ENCODE results near the gene RCAN2.

The RCAN2 gene

GRCh38 chr6:46491201-46491627 lies at the start of gene RCAN2:
TSS of gene RCAN2 (minus strand) at chr6:46491449.
- DNase-seq (ENCODE audit: low spot score): peak; percentile 87
- no peak for FAIRE-seq

GRCh38 chr6:46539866-46540265 lies 48.6 kb upstream of the RCAN2 start:
- no peak for FAIRE-seq
- no peak for DNase-seq (ENCODE audit: low spot score)

GRCh38 chr6:46538800-46539480 lies 47.7 kb upstream of the RCAN2 start:
- no peak for DNase-seq (ENCODE audit: low spot score)
- no peak for FAIRE-seq

GRCh38 chr6:46530896-46531295 lies 39.6 kb upstream of the RCAN2 start:
- DNase-seq (ENCODE audit: low spot score) (no peak), FAIRE-seq (no peak)

DNA sequence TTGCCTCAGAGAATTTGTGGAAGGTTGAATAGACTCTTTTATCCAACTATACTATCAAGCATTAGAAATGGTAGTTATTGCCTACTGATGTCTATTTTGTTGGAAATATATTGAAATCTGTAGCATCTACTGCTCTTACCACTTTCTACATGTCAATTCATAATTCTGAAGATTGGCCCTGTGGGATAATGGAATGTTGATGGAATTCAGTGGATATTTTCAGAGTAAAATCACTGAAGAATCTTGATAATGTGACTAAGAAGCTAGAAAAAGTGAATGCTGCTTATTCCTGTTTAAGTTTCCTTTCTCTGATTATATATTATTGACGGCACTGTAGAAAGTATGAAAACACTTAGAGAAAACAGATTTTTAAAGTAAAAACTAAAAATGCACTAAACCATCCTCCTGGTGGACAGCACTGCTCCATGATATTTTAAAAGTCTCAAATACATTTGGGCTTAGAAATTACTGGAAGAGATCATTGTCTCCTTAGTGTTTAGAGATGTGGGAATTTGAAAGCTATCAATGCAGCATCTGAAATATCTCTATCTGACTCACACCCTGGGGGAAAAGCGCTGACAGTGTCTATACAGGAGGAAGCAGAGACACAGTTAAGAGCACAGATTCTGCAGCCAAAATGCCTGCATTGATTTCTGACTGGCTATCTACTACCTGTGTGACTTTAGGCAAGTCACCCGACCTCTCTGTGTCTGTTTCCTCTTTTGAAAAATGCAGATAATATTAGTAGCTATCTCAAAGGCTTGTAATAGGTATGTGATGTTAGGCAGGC lies 37.9 kb upstream of the RCAN2 start:
- DNase-seq (ENCODE audit: low spot score) (no peak), FAIRE-seq (no peak)

DNA sequence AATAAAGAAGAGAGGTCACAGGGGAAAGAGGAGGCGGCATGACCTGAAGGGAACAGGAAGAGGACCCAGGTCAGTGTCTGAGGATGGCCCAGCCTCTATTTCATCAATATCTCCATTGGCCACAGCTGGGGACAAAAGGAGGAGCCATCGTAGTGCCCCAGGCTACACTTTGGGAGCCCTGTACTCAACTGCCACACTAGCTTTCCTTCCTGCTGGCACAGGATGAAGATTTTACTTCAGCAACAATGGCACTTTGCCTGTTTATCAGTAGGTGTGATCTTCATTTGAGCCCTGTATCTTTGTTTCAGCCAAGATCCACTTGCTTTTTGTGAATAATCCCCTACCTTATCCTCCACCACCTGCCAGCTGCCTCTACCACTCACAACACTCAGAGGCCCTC lies 35.4 kb upstream of the RCAN2 start:
- no peak for FAIRE-seq
- DNase-seq (ENCODE audit: low spot score): no peak

DNA sequence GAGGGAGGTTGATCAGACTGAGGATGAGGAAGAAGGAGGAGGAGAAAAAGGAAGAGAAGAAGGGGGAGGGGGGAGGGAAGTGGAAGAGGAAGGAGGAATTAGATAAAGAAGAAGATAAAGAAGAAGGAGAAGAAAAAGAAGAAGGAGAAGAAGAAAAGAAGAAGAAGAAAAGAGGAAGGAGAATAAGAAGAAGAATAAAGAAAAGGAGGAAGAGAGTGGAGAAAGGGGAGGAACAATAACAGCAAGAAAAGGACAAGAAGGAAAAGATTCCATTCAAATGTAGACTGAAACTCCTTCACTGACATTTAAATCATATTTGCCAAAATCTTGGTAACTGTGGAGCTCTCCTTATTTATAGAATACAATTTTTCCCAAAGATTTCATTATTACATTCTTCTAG lies 34.3 kb upstream of the RCAN2 start:
- FAIRE-seq (no peak), DNase-seq (ENCODE audit: low spot score) (no peak)

DNA sequence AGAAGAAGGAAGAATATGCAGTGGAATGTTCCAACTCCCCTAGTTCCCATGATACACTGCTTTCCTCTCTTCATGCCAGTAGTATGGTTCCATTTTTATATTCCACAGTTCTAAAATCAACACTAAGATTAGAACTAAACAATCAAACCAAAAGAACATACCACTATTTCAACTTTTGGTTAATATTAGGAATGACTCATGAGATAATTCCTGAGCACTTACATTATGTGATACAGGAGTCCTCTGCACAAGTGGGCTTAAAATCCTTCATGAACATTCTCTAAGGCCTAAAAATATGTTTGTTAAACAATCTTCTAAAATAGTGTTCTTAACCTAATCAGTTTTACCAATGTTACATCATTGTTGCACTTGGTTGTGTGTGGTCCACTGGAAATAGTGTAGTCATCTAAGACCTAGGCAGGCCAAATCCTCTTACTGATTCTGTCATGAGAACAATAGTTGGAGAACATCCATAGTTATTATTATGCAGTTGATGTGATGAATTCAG lies 30.3 kb upstream of the RCAN2 start:
- FAIRE-seq (no peak), DNase-seq (ENCODE audit: low spot score) (no peak)

GRCh38 chr6:46517202-46517601 lies 26.0 kb upstream of the RCAN2 start:
- no peak for DNase-seq (ENCODE audit: low spot score)
- FAIRE-seq: no peak

- DNase-seq (ENCODE audit: low spot score) (no peak), FAIRE-seq (no peak)
These were observed 22.3 kb upstream of the RCAN2 start for GRCh38 chr6:46513533-46513932.

DNA sequence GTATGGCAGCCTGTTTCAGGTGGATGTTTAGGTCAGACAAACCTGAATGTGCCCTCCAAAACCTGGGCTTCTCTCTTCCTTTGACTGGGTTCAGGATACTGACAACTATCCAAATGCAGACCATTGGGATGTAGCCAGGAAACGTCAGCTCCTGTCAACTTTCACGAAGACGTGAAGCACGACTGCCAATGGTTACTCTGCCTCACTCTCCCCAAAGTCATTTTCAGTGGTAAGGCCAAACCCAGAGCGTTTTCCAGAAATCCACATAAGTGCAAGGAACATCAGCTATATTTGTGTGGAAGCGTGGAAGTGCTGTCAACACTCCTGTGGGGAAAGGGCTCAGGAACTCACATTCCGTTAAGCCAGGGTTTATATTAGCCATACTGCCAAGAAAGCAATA lies 20.1 kb upstream of the RCAN2 start:
- FAIRE-seq (no peak), DNase-seq (ENCODE audit: low spot score) (no peak)

DNA sequence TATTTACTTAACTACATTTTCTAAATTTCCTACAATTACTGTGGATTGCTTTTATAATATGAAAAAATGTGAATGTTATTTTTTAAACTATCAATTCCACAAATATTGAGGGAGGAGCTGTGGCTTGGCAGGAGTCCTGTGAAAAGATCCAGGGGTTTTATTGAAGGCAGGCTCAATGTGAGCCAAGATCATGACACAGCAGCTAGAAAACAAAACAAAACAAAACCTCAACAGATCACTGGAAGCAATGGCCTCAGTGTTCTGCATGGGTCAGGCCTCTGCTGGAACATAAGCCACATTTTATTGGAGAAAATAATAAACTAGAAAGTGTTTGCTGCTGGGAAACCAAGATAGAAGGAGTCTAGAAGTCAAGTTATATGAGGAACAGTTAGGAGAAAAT lies 19.4 kb upstream of the RCAN2 start:
- DNase-seq (ENCODE audit: low spot score): no peak
- no peak for FAIRE-seq

DNA sequence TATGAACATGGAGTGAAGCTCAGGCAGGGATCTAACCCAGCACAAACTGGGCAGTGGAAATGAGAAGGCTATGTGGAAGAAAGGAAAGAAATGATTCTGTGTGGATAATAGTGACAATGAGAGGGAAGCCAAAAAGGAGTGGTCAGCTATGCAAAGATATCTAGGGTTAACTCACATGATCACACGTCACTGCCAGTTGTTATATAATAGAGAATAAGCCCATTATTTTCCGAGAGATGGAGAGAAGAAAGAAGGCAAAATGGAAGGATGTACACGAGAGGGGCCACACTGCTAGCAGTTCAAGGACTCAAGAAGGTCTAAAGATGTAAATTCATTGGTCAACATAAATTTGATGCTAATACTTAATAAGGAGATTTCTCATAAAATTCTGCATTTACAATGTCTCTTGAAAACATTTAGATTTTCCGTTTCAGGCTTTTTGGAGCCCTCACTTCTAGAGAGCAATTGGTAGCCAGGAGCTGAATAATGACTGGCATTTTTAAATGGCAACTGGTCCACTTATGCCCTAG lies 18.8 kb upstream of the RCAN2 start:
- no peak for DNase-seq (ENCODE audit: low spot score)
- no peak for FAIRE-seq

DNA sequence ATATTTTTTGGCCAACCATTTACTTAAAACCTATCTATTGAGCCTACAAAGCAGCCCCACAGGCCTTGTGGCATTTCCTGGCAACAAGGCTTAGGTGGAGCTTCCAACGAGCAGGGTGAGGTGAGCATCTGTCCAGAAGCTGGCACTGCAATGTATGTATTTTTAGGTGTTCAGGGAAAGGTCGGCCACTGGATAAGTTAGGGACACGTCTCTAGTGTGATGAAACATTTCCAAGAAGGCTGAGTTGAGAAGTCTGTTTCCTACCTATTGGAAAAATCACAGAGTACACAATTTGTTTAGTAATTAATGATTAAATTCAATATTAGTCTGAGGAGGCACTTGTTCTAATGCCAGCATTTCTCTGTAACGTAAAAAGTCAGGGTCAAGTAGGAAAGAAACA lies 17.8 kb upstream of the RCAN2 start:
- FAIRE-seq (no peak), DNase-seq (ENCODE audit: low spot score) (no peak)

GRCh38 chr6:46507426-46507825 lies 16.2 kb upstream of the RCAN2 start:
- FAIRE-seq (no peak), DNase-seq (ENCODE audit: low spot score) (no peak)

GRCh38 chr6:46505693-46506512 lies 14.7 kb upstream of the RCAN2 start:
- no peak for DNase-seq (ENCODE audit: low spot score)
- FAIRE-seq: no peak

- FAIRE-seq (no peak), DNase-seq (ENCODE audit: low spot score) (no peak)
These were observed 13.0 kb upstream of the RCAN2 start for GRCh38 chr6:46504242-46504641.

DNA sequence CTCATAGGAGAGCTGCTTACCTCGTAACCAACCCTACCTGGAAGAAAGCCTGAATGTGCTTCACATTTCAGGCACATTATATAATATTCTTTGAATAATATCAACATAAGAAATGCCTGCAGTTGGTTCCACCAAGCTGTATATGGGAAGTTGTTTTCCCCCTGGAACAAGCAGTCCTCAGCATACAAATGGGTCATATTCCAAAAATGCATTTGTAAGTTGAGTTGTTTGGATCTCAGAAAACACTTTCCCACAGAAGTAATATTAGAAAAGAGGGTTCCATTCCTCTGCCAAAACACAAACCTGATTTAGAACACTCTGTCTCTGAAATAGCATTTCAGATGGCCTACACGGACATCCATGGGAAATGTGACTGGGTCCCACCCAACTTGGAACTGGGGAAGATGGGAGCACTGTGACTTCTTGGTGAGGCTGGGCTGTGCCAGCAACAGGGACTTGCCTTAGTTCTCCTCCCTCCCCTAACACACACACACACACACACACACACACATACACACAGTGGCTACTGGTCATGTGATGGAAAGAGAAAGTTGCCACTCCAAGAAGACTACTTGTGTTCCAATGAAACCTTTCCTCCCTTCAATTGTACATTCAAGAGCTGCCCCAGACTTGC lies 11.4 kb upstream of the RCAN2 start:
- FAIRE-seq: no peak
- DNase-seq (ENCODE audit: low spot score): no peak

DNA sequence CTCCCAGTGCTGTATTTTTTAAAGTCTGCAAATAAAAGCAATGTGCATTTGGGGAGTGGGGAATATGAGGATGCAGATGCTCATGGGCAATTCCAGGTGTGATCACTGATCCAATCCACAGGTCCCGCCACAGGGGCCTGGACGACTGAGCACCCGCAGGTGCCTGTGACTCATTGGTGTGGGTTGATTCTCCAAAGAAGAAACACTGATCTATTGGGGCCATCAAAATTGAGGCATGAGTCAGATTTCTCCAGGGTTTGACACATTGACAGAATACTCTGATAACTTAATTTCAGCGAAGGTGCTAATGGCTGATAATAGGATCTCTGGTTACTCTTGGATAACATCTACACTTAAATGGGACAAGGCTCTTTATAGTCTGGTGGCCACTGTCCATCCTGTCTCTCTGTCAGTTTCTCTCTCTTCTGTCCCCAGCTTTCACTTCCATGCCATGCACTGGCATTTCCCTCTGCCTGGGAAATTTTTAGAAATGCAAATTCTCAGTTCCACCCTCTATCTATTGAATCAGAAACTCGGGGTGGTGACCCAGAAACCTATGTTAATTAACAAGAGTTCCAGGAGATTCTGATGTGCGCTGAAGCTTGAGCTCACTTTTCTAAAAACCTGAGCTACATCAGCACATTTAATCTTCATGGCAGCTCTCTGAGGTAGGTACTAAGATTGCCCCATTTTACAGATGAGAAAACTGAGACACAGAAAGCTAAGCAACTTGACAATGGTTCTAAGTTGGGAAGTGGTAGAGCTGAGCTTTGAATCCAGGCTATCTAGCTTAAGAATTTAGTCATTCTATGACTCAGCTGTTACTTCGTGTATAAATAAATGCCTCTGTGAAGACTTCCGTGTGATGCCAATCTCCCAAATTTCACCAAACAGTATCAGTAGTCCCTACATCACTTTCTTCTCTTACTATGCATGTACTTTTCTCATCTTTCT lies 10.2 kb upstream of the RCAN2 start:
- DNase-seq (ENCODE audit: low spot score) (no peak), FAIRE-seq (no peak)

GRCh38 chr6:46500382-46500781 lies 9.1 kb upstream of the RCAN2 start:
- DNase-seq (ENCODE audit: low spot score) (no peak), FAIRE-seq (no peak)
